VCaP (cell line): Measurements from ENCODE around the gene ARHGEF28.
A peak's percentile ranks its signal among the peaks of the same experiment; 100 is the strongest.

ENCODE experiments used
- H3K27ac ChIP-seq: fragments of 450-650 bp; 2 replicates; pipeline ENCODE4 v1.5.1; 2017
- CTCF ChIP-seq: fragments of 450-650 bp; conservative IDR thresholded peaks from 2 replicates; pipeline ENCODE4 v1.5.1; 2017; ENCODE audit warnings: mild to moderate bottlenecking, moderate library complexity

The ARHGEF28 gene

GRCh38 chr5:73896097-73896496 lies 270.1 kb downstream of the ARHGEF28 start:
- TF ChIP-seq CTCF = no peak

GRCh38 chr5:73896668-73897067 lies 270.7 kb downstream of the ARHGEF28 start:
- no peak overlapping the region for H3K27ac ChIP-seq
- no peak for TF ChIP-seq CTCF

More at GRCh38 chr5:73896097-73896496, 270.1 kb downstream of the ARHGEF28 start:
- no peak overlapping the region for H3K27ac ChIP-seq

- no peak overlapping the region for H3K27ac ChIP-seq
- TF ChIP-seq CTCF = no peak
Observed at GRCh38 chr5:73897893-73898292, 271.9 kb downstream of the ARHGEF28 start.

- TF ChIP-seq CTCF = no peak
- no peak overlapping the region for H3K27ac ChIP-seq
Observed at GRCh38 chr5:73899055-73899454, 273.1 kb downstream of the ARHGEF28 start.

- H3K27ac ChIP-seq = no peak overlapping the region
- no peak for TF ChIP-seq CTCF
Observed at GRCh38 chr5:73899916-73900315, 273.9 kb downstream of the ARHGEF28 start.

- no peak overlapping the region for H3K27ac ChIP-seq
- TF ChIP-seq CTCF = no peak
Observed at GRCh38 chr5:73900566-73900965, 274.6 kb downstream of the ARHGEF28 start.

- TF ChIP-seq CTCF = no peak
- peak overlapping the region; percentile 19; the same call in 1 of the 2 replicates for H3K27ac ChIP-seq
Observed at GRCh38 chr5:73901043-73901442, 275.0 kb downstream of the ARHGEF28 start.

- TF ChIP-seq CTCF = peak; percentile 44; the same call in 1 of the 2 replicates
- H3K27ac ChIP-seq = peak overlapping the region; percentile 19; the same call in 1 of the 2 replicates
Observed at GRCh38 chr5:73901455-73901854, 275.5 kb downstream of the ARHGEF28 start.
